Stimulated activated CD8-positive, alpha-beta memory T cell treated with anti-CD3 and anti-CD28 coated beads, Interleukin-2, amount 100 ng/mL, for 48 hours (primary cell): Measurements from ENCODE around the gene SNX1.

ENCODE experiments used
- DNase-seq, 2 donors: peaks; one replicate each; pipeline ENCODE4 v3.0.0-alpha.2; 2020; ENCODE audit warnings: low read depth in 2 of 2

The SNX1 gene

DNA sequence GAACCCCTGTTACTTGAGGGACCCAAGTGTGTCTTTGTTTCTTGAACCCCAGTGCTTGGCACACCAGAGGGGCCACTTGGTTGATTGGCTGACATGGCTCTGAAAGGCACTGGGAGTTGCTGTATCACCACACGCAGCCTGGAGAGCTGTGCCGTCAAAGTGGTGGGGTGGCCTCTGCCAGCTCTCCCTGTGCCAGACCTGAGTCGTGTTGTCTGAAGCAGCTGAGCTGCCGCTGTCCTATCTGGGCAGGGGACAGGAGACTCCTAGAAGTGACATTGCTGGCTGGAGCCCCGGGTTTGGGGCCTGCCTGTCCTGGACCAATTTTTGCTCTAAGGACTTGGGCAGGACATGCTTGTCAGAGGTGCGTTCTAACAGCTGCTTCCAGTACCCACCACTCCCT lies 50.3 kb downstream of the SNX1 start:
- DNase-seq: no peak

DNA sequence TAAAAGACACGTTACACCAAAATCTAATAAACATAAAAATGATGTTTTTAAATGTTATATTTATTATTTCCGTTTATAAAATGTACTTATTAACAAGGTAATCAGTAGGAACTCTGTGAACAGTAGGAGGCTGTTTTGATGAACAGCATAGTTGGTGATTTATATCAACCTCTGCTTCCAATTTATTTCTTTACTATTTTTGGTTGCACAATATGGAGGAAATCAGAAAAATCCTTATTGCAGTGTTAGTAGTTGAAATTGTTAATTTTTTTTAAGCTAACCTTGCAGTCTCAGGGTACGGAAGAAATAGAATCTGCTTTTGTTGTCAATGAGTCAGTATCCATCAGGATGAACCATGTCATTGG lies 50.7 kb downstream of the SNX1 start:
- no peak for DNase-seq

DNA sequence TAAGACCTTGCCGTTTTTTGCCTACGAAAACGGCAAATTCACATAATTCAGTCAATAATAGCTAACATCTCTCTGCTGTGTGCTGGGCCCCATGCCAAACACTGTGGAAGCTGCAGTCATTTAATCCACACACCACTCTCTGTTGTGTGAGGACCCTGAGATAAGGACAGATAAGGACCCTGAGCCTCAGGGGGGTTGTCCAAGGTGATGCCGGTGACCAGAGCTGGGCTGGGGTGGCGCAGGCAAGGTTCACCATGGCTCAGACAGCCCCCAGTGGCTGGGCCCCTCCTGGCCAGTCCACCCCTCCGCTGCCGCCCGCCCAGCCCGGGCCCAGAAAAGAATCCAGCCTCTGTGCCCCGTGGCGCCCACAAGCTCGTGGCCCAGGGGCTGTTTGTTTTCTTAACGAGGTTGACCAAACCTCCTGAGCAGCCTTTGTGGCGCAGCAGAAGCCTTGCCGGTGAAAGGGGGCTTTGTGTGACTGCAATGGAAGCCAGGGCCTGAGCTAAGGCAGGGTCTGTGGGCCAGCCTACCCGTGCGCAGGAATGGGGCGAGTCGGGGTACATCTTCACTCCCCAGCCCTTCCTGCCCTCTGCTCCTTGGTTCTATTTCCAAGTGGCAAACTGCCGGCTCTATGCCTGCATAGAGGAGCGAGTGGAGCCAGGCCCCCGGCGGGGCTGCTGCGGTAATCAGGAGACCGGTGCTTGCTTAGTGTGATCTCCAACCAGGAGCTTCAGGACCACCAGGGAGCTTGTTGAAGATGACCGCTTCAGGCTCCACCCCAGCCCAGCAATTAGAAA lies 51.3 kb downstream of the SNX1 start:
- DNase-seq: no peak

DNA sequence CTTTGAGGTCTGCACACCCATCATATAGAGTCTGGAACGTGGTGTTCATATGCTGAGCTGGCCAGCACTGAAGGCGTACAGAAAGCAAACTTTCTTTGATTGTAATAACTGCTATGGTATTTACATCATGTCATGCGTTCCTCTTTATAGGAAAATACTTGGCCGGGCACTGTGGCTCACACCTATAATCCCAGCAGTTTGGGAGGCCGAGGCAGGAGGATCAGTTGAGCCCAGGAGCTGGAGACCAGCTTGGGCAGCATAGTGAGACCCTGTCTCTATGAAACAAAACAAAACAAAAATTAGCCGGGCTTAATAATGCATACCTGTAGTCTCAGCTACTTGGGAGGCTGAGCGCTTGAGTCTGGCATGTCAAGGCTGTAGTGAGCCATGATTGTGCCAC lies 52.4 kb downstream of the SNX1 start:
- DNase-seq: no peak

DNA sequence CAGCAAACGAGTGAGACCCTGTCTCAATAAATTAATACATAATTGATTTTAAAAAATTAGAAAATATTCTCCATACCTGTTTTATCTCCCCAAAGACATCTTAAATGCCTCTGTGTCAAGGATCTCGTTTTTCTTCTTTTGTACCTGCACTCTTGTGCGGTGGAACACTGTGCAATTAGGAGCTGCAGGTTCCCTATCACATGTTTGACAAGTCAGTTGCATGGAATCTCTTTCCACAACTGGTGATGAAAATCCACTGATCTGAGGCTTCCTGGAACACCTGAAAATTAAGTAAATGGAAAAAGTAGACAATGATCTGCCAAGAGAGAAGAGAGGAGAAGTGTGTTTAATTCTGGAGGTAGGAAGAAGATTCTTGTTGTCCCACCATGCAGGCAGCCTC lies 52.8 kb downstream of the SNX1 start:
- no peak for DNase-seq

DNA sequence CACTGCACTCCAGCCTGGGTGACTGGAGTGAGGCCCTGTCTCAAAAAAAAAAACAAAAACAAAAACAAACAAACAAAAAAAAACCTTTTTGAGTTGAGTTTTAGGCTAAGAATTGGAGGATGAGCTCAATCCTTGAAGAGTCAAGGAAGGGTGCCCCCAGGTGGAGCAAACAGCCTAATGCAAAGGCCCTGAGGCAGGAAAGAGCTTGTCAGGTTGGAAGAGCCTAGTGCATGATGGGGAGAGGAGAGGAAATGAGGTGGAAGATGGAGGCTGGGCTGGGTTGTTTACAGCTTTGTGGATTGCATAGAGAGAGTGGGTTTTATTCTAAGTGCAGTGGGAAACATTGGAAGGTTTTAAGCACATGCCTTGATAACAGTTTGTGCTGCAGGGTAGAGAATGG lies 53.6 kb downstream of the SNX1 start:
- no peak for DNase-seq

DNA sequence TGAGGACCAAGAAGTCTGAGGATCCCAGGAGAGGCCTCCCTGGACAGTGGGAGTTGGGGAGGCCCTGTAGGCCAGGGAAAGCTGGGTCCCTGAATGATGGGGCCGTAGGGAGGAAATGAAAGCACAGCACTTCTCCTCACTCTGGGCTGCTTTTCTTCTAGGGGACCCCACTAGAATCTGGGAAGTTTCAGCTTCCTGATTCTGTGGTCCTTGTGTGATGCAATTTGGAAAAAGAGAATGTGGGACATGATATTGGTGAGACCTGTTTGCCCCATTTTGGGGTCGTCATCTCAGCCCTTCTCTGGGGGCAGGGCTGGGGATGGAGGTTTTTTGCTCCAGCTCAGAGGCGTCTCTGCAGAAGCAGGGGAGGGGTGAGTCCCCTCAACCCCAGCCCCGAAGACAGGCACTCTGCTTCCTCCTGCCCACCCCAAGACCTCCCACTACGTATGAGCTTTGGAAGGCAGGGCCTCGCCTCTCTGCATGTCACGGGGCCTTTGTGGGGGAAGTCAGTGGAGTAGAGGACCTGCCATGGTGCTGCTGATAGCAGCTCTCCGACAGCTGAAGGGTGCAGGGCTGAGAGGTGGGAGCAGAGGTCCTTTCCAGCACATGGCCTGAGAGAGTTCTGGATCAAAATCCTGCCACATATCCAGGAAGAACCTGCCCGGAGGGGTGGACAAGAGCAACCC lies 54.3 kb downstream of the SNX1 start:
- no peak for DNase-seq

DNA sequence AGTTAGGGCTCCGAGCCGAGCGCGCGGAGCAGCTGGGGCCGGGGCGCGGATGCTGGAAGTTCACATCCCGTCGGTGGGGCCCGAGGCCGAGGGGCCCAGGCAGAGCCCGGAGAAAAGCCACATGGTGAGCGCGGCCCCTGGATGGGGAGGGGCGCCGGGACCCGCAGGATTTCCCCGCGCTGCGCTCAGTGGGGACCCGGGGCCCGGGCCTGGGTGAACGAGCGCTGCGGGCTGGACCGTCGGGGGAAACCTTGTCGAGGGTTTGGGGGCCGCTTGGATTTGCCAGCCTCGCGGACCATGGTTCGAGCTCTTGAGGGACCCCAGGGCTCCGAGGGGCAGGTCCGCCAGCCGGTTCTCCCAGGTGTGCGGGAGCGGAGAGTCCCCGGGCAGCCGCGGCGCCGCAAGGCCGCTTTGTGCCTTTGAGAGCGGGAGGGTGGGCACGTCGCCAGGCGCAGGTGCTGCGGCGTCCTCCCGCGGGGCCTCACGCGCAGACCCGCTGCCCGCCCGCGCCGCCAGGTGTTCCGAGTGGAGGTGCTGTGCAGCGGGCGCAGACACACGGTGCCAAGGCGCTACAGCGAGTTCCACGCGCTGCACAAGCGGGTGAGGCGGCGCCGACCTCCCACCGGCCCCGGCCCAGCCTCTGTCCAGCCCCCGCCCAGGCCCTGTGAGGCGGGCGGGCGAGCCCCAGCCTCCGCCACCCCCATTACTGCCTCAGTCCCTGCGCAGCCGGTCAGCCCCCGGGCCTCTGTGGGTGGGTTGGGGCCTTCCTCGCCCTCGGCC lies 56.1 kb downstream of the SNX1 start, which contains the start of gene SNX22:
Gene SNX22, plus strand, starts transcription at position 5 of the 780 bp plus-strand sequence. Its CDS starts 45 bp downstream, at position 50.
- no peak for DNase-seq

DNA sequence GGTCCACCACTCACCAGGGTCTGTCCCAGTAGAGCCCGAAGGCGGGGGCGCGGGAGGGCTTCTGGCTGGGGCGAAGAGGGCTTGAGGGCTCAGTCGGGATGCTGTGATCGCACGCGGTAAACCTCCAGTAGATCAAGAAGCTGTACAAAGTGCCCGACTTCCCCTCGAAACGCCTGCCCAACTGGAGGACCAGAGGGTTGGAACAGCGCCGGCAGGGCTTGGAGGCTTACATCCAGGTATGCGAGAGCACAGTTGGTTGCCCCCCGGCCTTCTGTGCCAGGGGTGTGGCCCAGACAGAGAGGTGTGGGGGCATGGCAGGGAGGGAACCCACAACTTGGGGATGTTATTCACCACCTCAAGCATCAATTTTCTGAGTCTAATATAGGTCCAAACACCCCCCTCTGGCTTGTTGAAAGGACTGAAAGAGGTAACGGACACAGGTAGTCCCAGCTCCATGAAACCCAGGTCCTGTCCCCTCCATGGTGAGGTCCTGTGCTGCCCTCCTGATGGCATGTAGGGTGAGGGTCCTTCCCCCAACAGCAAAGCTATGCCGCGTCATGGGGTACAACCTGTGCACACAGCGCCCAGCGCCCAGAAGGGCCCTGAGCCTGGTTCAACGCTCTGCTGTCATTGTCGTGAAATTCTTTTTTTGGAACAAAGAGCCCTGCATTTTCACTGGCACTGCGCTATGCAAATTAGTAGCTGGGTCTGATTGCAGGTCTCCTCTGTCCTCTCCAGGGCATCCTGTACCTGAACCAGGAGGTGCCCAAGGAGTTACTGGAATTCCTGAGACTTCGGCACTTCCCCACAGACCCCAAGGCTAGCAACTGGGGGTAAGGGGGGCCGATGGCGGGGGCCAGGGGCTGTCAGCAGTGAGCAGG lies 57.0 kb downstream of the SNX1 start:
- no peak for DNase-seq

DNA sequence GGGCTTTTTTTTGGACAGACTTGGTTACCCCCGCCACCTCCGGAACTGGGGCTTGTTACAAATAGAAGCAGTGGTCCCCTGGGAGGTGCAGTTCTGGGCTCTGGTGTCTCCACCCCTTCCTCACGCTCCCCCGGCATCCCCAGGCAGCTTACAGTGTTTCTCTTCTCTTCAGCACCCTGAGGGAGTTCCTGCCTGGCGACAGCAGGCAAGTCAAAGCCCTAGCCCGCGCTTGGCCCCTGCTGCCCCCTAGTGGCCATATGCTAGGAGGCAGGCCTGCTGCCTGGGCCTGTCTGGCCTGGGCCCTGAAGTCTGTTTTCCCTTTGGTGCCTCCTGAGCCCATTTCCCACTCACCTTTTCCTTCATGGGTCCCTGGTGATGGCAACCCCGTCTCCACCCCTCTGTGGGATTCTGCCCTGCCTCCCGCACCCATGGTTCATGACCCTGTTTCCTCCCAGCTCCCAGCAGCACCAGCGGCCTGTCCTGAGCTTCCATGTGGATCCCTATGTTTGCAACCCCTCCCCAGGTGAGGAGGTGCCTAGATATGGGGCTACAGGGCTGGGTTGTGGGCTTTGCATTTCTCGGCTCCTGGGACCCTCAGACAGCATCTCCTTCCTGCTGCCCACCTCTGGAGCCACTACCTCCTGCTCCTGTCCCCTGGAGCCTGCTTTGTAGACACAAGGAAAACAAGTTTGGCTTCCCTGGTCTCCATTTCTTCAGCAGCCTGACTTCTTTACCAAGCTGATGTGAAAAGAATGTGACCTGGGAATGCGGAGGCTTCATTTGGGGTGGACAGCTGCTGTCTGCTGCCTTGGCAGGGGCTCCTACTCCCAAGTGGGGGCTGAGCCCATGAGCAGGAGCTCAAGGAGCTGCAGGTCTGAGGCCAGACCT lies 57.9 kb downstream of the SNX1 start:
- DNase-seq: peak; percentile 90 to 91

DNA sequence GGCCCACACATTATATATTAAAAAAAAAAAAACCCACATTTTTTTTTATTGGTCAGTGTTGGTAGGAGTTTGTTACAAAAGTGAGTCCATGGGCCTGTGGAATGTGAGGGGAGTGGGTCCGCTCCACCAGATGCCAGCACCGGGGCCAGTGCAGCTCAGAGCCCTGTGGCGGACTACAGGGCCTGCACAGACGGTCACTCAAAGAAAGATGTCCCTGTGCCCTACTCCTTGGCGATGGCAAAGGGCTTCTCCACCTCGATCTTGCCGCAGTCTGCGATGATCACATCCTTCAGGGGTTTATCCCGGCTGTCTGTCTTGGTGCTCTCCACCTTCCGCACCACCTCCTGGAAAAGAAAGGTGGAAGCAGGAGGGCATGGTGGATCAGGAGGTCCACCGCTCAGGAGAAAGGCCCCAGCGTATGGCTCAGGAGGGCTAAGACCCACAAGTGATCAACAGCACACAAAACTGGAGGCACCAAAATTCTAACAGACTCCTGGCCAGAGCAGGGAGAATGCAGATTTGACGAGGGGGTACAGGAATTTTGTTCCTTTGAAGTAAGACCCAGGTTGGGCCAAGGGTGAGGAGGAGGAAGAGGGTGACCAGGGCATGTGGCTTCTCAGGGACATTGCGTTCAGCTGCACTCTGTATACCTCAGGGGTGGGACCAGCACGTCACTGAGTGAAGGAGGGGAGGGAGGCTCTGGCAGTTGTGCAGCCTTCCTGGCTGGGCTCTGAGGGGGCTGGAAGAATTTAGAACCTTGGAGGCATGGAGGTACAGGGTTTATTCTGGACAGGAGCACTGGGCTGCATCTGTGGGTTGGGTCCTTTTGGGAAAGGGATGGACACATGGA lies 60.2 kb downstream of the SNX1 start:
- no peak for DNase-seq

DNA sequence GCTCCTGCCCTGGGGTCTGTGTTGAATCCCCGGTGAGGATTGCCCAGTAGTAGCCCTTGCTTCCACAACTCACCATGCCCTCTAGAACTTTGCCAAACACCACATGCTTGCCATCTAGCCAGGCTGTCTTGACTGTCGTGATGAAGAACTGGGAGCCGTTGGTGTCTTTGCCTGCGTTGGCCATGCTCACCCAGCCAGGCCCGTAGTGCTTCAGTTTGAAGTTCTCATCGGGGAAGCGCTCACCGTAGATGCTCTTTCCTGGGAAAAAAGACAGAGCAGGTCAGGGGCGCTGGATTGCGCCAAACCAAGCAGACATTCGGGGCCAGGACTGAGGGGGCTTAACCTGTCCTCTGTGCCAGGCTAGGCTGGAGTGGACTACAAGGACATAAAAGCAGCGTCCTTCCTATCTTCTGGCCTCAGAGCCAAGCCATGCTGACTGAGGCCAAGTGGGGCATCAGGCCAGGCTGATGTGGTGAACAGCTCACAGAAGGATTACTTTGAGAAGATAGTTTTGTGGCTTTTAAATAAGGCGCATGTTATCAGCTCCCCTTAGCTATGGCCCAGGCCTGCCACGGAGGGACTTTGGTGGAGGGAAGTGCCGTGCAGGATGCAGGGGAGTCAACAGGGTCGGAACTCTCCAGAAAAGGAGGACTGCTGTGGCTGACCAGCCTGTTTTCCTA lies 61.0 kb downstream of the SNX1 start:
- DNase-seq: no peak

DNA sequence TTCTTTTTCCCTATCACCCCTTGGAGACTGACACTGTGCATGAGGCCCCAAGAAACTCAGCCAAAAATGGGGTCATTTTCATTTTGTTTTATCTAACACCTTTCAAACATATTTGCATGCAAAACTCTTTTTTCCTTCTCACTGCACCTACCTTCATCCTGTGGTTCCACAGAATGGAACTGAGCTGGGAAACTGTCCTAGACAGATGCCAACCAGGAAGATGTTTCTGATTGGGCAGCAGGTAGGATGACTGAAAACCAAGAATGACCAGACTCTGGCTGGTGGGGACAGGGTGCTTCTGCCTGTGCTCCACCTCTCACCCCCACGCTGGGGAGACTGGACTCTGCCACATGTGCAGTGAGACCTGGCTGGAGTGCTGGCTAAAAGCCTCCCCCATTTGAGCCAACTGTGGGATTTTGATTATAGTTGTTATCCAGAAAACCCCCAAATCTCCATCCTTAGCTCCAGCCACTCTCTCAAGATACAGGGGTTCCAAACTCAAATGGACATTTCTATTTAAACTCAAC lies 61.9 kb downstream of the SNX1 start:
- DNase-seq: no peak

DNA sequence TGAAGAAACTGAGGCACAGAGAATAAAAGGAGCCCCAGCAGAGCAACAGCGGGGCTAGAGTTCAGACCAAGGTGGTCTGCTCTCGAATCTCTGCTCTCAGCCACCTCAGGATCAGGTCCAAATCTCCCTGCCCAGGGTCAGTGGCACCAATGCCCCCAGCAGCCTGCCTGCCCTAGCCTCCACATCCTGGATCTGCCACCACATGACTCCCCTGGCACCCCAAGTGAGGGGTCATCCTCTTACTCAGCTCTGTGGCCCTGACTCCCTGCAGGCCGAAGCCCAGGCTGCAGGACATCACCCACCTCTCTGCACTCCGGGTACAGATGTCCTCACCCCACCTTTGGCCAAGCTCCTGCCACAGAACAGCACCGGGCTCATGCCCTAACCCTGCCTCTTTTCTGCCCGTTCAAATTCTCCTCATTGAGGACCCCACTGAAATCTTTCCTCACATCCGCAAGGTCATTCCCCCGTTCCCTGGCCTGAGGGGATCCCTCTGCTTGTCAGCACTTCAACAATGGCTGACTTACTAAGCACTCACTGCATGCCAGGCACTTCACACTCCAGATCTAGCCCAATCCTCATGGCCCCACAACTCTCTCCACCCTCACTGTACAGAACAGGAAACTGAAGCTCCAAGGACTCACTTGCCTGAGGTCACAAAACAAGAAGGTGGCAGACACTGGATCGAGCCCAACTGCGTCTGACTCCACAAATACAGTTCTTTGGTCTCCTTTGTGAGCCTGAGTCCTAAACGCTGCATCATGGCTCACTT lies 62.8 kb downstream of the SNX1 start:
- DNase-seq: no peak

DNA sequence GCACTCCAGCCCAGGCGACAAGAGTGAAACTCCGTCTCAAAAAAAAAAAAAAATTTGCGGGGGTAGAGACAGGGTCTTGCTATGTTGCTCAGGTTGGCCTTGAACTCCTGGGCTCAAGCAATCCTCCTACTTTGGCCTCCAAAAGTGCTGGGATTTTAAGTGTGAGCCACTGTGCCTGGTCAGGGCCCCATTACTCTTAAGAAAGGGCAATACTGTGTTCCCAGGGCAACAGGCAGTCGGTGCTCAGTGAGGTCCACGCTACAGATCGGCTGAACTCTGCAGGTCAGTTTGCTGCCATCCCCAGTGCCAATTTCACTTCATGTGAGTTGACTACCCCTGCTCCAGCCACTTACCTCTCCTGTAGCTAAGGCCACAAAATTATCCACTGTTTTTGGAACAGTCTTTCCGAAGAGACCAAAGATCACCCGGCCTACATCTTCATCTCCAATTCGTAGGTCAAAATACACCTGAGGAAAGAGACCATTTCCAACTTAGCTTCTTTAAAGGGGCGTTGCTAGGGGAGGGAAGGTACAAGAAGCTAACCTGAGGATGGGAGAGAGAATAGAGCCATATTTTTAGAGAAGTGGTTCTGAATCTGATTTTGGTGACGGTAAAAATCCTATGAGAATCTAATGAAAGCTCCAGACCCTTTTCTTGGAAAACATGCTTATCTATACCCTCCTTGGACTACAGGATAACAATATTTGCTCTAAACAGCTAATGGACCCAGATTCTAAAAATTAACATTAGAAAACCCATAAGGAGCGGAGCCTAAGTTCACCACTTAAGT lies 66.1 kb downstream of the SNX1 start:
- DNase-seq: no peak

DNA sequence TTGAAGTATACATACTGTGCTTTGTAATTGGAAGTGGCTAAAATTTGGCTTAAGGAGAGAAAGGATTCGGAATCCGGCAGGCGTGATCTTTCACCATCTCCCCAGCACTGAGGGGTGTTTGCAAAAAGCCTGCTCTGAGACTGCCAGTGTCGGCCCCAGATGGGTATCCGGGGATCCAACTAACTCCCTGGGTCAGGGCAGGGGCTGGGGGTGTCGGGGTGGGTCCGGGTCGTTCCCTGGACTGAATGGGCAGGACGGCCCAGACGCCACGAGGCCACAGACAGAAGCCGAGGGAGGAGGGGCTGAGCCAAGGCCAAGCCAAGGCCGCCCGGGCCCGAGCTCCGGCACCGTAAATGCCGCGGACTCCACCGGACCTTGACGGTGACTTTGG lies 66.7 kb downstream of the SNX1 start:
- DNase-seq: no peak
